Stimulated activated CD4-positive, alpha-beta T cell treated with anti-CD3 and anti-CD28 coated beads, Interleukin-4, amount 100 ng/mL, for 48 hours (primary cell): ENCODE data around the gene DNAJC18.
"Not testable (repeated sequence)": the region's sequence is repeated elsewhere in the genome, so short reads cannot be mapped to it uniquely, and the experiment has no call there.

Source experiments
- DNase-seq, 2 donors: peaks; one replicate each; pipeline ENCODE4 v3.0.0-alpha.2; 2020; ENCODE audit warnings: low read depth in 2 of 2

The DNAJC18 gene

DNA sequence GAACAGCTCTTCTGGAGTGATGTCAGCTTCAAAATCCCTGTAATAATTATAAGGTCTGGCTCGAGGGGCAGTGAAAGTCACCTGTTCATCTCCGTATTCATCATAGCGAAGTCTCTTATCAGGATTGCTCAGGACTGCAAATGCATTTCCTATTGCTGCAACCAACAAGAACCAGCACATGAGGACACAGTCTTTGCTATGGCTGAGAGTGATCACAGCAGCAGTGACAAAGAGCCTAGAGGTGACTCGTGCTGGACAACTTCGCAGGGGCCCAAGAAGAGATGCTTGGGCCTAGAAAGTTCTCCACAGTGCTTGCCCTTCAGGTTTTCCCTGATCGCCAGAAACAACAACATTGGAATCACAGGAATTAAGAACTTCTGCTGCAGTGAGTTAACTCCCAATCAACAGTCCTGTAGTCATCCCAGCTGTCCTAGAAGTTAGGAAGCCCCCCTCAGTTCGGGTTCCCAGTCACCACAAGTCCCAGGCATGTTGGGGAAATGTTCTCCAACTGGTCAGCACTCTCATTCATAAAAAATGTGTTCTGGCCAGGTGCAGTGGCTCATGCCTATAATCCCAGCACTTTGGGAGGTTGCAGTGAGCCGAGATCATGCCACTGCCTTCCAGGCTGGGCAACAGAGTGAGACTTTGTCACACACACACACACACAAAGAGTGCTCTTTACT is 13.0 kb downstream of the DNAJC18 start:
- no peak for DNase-seq

DNA sequence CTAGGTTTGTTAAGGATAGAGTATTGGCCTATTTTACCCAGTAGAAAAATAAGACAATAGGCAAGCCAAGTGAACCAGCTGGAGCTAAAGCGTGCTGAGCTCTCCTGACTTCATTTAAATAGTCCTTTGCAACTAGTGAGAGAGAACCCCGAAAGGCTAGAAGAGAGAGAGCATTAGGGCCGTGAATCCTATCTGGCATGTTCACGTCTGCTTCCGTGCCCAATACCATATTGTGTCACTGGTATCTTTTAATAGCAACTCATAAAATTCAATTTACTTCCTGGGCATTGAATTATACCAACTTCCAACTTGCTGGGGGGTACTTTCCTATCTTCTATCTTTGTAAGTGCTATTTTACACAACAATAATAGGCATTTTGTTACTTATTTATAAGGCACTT is 13.8 kb downstream of the DNAJC18 start:
- DNase-seq, result no peak

GRCh38 chr5:139422307-139422893 is 16.9 kb downstream of the DNAJC18 start:
- peak in 1 of 2 donors; percentile 39 for DNase-seq

GRCh38 chr5:139419226-139420192 is 19.8 kb downstream of the DNAJC18 start:
- DNase-seq, result no peak

GRCh38 chr5:139418793-139419192 is 20.5 kb downstream of the DNAJC18 start:
- DNase-seq, result no peak

GRCh38 chr5:139417214-139417613 is 22.1 kb downstream of the DNAJC18 start:
- DNase-seq, result no peak

DNA sequence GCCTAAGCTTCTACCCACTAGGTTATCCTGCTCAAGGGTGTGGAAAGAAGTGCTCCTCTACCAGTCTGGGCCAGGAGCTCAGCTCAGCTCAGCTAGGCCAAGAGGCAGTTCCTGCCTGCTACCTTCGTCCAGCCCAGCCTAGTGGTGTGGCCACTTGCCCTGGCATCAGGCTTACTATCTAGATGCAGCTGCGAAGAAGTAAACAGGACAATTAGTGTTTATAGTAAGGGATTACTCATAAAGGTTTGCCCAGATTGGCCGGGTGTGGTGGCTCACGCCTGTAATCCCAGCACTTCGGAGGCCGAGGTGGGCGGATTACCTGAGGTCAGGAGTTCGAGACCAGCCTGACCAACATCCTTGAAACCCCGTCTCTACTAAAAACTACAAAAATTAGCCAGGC is 22.7 kb downstream of the DNAJC18 start:
- no peak for DNase-seq

- no peak for DNase-seq
Measured at GRCh38 chr5:139415869-139416268, 23.5 kb downstream of the DNAJC18 start.

GRCh38 chr5:139415221-139415861 is 24.0 kb downstream of the DNAJC18 start:
- DNase-seq, result peak in 1 of 2 donors; percentile 35

DNA sequence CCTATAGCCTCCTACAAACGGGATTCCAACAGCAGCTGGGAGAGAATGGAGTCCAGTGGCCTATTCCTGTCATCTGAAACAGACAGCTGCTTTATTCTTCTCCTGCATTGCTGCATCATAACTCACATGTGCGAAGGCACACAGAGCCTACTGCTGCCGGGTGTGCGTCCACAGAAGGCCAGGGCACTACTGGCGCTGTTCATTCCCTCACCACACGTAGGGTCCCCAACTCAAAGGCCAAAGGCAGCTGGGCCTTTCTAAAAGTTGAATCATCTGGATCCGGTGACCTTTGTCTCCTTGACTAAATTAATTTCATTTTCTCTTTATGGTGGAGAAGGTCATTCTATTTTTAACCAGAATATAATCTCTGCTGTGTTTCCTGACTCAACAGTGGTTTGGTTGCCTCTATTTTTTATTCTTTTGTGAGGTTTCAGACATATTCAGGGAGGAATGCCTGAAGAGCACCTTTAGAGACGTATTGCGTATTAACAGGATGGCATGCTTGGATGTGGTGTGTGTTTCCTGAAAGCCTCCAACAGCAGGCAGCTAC is 24.7 kb downstream of the DNAJC18 start:
- no peak for DNase-seq

DNA sequence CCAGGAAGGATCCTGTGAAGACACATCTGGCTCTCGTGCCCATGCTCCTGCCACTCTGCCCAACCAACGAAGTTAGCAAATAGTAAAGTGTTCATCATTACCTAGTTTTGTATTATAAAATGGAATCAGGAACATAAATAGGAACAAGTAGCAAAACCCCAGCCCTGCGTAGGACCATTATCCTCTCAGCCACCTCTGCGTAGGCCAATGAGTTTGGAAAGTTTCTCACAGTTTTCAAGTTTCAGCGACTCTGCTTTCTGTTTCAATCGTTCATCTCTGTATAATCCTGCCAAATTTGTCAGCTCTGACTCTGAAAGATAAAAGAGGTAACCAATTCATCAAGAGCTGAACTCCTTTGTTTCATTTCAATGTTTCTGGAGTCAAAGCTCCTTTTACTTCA is 25.4 kb downstream of the DNAJC18 start:
- DNase-seq, result no peak

DNA sequence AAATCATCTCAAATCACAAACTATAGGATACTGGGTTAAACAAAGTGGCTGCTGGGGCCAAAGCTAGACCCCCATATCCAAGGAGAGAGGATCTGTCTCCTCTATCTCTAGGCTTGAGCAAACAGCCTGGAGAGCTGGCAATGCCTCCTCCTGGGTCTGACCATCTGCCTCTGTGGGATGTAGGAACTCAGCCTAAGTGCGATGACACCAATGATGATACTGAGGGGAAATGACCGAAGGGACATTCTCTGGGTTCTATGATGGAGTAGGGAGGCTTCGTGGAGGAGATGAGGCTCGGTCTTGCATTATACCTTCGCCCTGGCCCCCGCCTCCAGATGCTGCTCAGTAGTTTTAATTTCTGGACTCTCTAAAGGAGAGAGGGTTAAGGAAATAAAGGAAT is 26.2 kb downstream of the DNAJC18 start:
- no peak for DNase-seq

DNA sequence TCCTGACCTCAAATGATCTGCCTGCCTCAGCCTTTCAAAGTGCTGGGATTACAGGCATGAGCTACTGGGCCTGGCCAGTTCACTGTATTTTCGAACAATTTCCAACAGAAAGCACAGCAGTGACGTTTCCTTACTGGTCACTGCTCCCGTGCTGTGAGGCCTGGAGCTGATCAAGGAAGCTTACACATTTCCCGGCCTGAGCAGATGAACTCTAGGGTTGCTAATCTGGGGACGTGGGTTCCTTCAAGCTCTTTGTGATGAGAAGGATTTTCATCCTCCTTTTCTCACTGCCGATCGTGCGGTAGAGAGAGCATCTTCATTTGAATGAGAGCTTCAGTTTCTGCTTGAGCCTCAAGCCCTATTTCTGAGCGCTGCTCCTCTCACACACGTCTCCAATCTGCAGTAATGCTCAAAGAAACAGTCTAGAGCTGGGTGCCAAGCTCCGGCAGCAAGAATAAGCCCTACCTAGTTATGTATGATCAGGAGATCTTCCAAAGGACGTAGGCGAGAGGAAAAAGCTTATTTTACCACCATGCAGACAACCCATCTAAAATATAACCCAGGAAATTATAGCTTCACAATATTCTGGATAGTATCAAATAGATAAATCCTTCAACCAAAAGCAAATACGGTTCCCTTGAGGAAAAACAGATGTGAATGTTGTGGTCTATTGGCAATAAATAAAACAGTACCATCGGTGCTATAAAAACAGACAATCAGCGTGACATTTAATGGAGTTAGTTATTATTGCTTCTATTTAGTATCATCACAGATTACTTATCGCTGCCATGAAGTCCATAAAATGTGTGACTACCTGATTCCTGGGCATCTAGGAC is 28.1 kb downstream of the DNAJC18 start:
- no peak for DNase-seq

- no peak for DNase-seq
Measured at GRCh38 chr5:139410121-139410992, 29.0 kb downstream of the DNAJC18 start.

- DNase-seq, result not testable (repeated sequence)
Measured at GRCh38 chr5:139409116-139409515, 30.2 kb downstream of the DNAJC18 start.

- no peak for DNase-seq
Measured at GRCh38 chr5:139408191-139408590, 31.1 kb downstream of the DNAJC18 start.

DNA sequence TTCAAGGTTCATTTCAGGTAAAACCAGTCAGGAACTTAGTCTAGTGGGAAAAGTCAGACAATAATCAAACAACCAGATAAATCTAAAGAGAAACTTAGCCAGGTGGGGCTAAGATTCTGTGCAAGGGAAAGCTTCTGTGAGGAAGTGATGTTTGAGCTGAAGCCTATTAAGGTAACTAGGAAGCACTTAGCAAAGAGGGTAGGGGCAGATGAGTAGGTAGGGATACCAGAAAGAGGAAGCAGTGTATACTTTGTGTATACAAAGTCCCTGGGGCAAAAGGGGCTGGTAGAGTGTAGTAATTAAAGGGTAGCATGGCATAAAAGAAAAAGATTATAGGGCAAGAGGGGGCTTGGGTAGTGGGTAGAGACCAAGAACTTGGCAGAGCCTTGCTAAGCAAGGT is 31.8 kb downstream of the DNAJC18 start:
- DNase-seq, result no peak

GRCh38 chr5:139406963-139407362 is 32.4 kb downstream of the DNAJC18 start:
- DNase-seq, result no peak

GRCh38 chr5:139404484-139404840 is 34.9 kb downstream of the DNAJC18 start:
- no peak for DNase-seq
